ENCODE measurements around the gene KCNK3.
"Not testable (repeated sequence)": the region's sequence is repeated elsewhere in the genome, so short reads cannot be mapped to it uniquely, and the experiment has no call there.

The KCNK3 gene

GRCh38 chr2:26759845-26760244 lies 67.3 kb downstream of the KCNK3 start:
- DNase-seq = no peak

GRCh38 chr2:26760991-26761390 lies 68.5 kb downstream of the KCNK3 start:
- DNase-seq = not testable (repeated sequence)

DNA sequence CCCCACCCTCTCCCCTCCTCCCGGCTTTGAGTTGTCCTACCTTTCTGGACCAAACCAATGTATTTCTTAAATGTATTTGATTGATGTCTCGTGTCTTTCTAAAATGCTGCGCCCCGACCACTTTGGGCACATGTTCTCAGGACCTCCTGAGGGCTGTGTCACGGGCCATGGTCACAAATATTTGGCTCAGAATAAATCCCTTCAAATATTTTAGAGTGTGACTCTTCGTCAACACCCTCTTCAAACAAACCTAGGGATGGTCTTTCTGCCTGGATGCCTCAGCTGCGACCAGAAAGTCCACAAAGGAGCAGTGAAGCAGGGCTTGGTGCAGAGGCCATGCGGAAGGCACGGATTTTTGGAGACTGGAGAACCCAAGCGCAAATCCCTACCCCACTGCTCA lies 70.5 kb downstream of the KCNK3 start:
- DNase-seq = no peak

DNA sequence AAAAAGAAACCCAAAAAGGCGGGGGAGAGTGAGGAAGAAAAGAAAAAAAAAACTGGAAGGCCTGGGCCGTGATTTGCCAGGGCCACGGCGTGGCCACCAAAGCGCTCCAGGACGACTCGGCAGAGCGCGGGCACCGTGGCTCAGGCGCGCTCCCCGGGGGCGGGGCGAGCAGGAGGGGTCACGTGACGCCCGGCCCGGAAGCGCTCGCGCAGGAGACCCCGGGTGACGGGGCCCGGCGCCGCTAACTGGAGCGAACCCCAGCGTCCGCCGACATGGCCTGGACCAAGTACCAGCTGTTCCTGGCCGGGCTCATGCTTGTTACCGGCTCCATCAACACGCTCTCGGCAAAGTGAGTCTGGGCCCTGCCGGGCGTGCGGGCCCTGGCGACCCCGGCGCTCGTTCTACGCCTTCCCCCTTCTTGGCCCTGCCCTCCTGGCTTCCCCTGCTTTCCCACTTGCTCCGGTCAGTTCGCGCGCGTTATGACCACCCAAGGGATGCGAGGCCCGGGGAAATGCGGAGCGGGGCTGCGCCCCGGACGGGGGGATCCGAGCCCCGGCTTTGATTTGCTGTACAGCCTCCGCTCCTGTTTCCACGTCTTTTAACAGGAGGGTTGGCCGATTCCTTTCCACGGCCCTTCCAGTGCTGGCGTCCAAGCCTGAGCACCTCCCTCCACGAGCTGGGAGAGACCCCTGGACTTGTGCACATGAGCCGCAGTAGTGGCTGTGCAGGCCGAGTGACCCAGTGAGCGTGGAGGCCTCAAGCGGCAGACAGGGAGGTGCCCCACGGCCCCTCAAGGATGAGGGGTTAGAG lies 71.8 kb downstream of the KCNK3 start, which contains the start of gene SLC35F6:
Gene SLC35F6, plus strand, starts transcription at position 207 of the 810 bp plus-strand sequence. Its CDS starts 66 bp downstream, at position 273.
- peak; percentile 85 for DNase-seq

- no peak for DNase-seq
Observed at GRCh38 chr2:26764906-26765305, 72.4 kb downstream of the KCNK3 start.

GRCh38 chr2:26765475-26766200 lies 73.1 kb downstream of the KCNK3 start:
- no peak for DNase-seq

GRCh38 chr2:26767129-26767528 lies 74.6 kb downstream of the KCNK3 start:
- no peak for DNase-seq

- no peak for DNase-seq
Observed at GRCh38 chr2:26767894-26768487, 75.5 kb downstream of the KCNK3 start.

- no peak for DNase-seq
Observed at GRCh38 chr2:26768759-26769088, 76.2 kb downstream of the KCNK3 start.

- peak; percentile 97 for DNase-seq
Observed at GRCh38 chr2:26769089-26769761, 76.7 kb downstream of the KCNK3 start.

DNA sequence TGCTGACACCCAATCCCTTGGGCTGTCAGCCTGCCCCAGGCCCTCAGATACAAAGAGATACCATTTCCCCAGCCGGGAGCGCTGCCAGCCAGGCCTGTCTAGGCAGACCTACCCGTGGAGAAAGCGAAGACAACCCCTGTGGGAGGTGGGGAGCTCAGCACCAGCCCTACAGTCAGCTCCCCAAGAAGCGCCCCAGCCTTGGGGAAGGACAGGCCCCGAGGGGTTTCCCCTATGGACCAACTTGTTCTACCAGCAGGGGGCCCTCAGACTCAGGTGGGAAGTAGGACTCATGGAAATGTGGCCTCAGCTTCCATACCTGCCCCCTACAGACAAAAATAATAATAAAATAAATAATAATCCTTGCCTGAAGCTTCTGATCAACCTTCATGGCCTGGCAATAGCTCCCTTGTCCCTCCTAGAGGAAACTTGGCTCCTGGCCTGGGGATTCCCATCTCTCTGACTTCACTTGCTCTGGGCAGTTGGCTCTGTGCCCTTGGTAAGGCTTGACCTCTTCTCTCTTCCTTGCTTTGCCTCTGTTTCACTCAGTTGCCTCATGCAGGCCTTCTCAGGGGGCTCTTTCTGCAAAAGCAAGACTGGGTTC lies 78.6 kb downstream of the KCNK3 start:
- peak; percentile 65 for DNase-seq

DNA sequence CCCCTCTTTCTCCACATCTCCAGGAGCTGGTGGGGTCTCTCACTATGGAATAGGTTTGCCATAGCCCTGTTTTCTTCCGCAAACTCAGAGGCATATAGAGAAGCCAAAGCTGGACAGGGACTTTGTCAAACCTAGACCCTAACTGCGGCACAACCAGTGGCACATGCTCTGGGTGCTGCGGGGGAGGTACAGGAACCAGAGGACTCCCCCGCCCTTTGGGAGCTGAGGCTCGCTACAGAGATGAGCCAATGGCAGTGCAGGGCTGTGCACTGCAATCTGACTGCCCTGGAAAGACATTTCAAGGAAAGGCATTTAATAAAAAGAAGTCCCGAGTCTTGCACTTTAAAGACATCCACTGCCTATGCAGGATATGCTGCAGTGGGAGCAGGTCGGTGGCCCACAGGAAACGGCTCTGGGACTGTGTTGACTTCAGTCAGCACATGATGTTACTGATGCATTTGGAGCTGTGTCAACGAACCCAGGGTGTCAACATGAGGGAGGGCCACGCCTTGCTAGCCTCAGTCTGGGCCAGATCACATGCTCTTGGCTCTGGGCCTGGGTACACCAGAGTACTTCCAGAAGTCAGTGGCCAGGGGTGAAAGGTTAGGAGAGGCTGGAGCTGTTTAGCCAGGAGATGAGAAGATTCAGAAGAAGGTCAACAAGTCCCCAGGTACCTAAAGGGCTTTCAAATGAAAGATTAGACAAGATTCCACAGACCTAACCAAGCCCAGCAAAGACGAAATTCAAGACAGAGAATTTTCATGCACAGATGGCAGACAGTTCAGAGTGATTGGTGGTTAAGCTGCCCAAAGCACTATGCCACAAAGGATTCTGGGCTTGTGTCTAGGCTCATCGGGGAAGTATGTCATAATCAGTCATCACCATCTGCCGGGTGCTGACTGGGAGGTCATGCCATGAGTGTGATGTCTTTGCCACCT lies 79.8 kb downstream of the KCNK3 start:
- DNase-seq = peak; percentile 85

DNA sequence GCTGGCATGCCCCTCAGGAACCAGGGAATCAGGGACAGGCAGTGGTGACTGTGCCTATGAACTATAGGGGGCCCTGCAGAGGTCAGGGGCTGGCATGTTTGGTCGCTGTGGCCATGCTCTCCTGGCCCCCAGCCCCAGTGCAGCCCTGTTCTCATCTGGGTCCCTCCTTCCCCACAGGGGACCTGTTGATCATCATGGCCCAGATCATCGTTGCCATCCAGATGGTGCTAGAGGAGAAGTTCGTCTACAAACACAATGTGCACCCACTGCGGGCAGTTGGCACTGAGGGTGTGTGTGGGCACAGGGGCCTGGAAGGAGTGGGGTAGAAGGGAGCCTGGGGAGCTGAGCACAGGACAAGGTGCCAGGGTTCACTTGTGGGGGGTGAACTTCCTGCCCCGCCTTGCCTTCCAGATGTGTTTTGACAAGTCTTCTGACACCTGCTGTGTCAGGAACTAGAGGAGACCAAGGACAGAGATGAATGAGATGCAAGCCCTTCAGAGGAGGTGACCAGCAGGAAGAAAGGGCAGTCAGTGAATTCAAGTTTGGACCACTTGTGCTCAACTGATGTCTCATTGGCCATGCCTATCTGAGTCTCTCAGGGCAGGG lies 83.8 kb downstream of the KCNK3 start:
- DNase-seq = no peak

DNA sequence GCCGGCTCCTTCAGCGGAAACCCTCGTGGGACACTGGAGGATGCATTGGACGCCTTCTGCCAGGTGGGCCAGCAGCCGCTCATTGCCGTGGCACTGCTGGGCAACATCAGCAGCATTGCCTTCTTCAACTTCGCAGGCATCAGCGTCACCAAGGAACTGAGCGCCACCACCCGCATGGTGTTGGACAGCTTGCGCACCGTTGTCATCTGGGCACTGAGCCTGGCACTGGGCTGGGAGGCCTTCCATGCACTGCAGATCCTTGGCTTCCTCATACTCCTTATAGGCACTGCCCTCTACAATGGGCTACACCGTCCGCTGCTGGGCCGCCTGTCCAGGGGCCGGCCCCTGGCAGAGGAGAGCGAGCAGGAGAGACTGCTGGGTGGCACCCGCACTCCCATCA lies 85.6 kb downstream of the KCNK3 start:
- DNase-seq = no peak

DNA sequence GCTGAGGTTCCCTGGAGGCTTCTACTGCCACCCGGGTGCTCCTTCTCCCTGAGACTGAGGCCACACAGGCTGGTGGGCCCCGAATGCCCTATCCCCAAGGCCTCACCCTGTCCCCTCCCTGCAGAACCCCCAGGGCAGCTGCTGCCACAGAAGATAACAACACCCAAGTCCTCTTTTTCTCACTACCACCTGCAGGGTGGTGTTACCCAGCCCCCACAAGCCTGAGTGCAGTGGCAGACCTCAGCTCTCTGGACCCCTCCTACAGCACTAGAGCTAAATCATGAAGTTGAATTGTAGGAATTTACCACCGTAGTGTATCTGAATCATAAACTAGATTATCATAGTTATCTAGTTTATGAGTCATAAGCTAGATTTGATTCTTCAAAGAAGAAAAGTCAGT lies 86.0 kb downstream of the KCNK3 start:
- DNase-seq = peak; percentile 40

- peak; percentile 35 for DNase-seq
Observed at GRCh38 chr2:26780203-26780760, 87.8 kb downstream of the KCNK3 start.
